ENCODE results near the gene MRPL24.
A peak's percentile ranks its signal among the peaks of the same experiment; 100 is the strongest.

MRPL24 gene

GRCh38 chr1:156754219-156754618 is 13.3 kb upstream of the MRPL24 start:
- H3K36me3 ChIP-seq (ENCODE audit: control insufficient read depth, insufficient read depth, low read length) = no peaks in the 10 kb centered on the region
- H3K4me3 ChIP-seq (ENCODE audit: low read length) = no peak overlapping the region
- peaks cover 11% of the 10 kb centered on the region for H3K4me1 ChIP-seq (ENCODE audit: control insufficient read depth, insufficient read depth, low read length)
- no peaks in the 10 kb centered on the region for H3K9me3 ChIP-seq (ENCODE audit: control insufficient read depth, low read length)
- no peak overlapping the region for H3K9ac ChIP-seq (ENCODE audit: low read length)
- no peaks in the 10 kb centered on the region for H3K27me3 ChIP-seq (ENCODE audit: control insufficient read depth, insufficient read depth, low read length)

DNA sequence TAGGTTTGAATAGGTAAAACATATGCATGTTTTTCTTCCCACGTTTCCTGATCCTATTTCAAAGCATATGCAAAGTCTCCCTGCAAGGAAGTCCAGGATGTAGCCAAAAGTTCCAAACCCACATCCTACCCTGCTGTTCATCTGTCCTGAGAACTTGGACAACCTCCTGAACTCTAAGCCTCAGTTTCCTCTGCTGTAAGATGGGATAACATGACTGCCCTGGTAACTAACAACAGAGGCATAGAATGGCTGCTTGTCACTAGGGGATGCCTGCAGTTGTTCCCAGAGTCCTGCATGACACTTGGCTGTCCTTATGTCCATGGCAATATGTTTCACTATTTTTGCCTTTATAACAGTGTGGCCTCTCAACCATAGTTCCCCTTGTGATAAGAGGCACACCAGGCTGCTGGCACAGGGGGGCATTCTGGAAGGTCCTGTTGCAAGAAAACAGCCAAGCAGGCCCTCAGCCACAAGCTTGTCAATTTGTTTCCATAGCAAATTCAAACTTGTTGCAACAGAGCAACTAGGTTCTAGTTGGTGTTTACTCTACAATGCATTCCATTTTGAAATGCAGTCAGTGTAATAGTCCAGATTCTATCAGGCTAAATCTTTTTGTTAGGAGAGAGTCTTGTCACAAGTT is 12.1 kb upstream of the MRPL24 start:
- Histone ChIP-seq H3K9ac (ENCODE audit: low read length) (no peak overlapping the region), H3K27me3 (ENCODE audit: control insufficient read depth, insufficient read depth, low read length) (no peaks in the 10 kb centered on the region), H3K36me3 (ENCODE audit: control insufficient read depth, insufficient read depth, low read length) (no peaks in the 10 kb centered on the region), H3K4me1 (ENCODE audit: control insufficient read depth, insufficient read depth, low read length) (peaks cover 24% of the 10 kb centered on the region), H3K9me3 (ENCODE audit: control insufficient read depth, low read length) (no peaks in the 10 kb centered on the region), H3K4me3 (ENCODE audit: low read length) (no peak overlapping the region)

DNA sequence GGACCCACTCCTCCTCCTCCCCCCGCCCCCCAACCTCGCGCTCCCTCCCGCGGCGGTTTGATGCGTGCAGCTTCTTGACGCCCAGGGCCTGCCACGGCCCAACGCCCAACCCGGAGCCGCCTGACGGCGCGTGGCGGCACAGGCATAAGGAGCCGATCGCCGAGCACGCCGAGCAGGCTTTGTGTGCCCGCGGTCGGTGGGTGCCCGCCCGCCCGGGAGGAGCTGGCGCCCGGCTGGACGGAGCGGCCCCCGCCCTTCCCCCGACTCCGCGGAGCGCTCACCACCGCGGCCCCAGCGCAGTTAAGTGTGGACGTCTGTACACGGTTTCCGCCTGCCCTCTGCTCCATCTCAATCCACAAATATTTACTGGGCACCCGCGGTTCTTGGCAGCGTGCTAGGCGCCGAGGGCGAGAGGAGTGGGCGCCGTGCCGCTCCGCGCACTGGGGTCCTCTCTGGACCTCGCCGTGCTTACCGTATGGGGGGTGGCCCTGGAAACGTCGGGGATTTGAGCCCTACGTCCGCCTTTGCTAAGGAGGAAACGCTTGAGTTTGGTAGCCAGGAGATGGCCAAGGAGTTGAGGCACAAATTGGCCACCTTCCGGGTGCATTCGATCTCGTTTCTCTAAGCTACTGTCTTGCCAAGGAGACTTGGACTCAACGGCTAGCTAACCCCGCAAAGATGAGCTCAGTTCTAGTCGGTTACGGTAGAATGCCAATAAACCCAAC is 11.0 kb upstream of the MRPL24 start:
- Histone ChIP-seq H3K9me3 (ENCODE audit: control insufficient read depth, low read length) (no peaks in the 10 kb centered on the region), H3K36me3 (ENCODE audit: control insufficient read depth, insufficient read depth, low read length) (no peaks in the 10 kb centered on the region), H3K9ac (ENCODE audit: low read length) (peak overlapping the region; percentile 93)

DNA sequence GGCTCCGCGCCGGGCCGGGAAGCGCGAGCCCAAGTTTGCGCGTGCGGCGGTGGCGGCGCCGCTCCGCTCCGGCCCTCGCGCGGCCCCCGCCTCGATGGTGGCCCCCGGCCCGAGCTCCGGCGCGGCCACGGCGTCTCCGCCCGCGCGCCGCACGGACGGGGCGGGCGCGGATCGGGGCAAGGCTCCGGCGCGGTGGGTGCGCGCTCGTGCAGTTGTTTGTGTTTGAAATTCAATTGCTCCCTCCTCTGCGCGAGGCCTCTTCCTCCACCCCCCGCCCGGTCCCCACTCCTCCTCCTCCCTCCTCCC is 10.5 kb upstream of the MRPL24 start, which contains the start of gene HDGF:
TSS of gene HDGF (minus strand) at position 225 of the 306 bp plus-strand sequence. CDS start 246 bp downstream, outside the sequence.
- Histone ChIP-seq H3K4me1 (ENCODE audit: control insufficient read depth, insufficient read depth, low read length) (peaks cover 37% of the 10 kb centered on the region), H3K4me3 (ENCODE audit: low read length) (peak within 1 kb of the TSS; percentile 61), H3K9ac (ENCODE audit: low read length) (peak within 1 kb of the TSS; percentile 93), H3K27me3 (ENCODE audit: control insufficient read depth, insufficient read depth, low read length) (no peaks in the 10 kb centered on the region), H3K9me3 (ENCODE audit: control insufficient read depth, low read length) (no peaks in the 10 kb centered on the region), H3K36me3 (ENCODE audit: control insufficient read depth, insufficient read depth, low read length) (no peaks in the 10 kb centered on the region)

More for the DNA sequence above, 11.0 kb upstream of the MRPL24 start:
- Histone ChIP-seq H3K27me3 (ENCODE audit: control insufficient read depth, insufficient read depth, low read length) (no peaks in the 10 kb centered on the region), H3K4me3 (ENCODE audit: low read length) (peak overlapping the region; percentile 61), H3K4me1 (ENCODE audit: control insufficient read depth, insufficient read depth, low read length) (peaks cover 33% of the 10 kb centered on the region)

DNA sequence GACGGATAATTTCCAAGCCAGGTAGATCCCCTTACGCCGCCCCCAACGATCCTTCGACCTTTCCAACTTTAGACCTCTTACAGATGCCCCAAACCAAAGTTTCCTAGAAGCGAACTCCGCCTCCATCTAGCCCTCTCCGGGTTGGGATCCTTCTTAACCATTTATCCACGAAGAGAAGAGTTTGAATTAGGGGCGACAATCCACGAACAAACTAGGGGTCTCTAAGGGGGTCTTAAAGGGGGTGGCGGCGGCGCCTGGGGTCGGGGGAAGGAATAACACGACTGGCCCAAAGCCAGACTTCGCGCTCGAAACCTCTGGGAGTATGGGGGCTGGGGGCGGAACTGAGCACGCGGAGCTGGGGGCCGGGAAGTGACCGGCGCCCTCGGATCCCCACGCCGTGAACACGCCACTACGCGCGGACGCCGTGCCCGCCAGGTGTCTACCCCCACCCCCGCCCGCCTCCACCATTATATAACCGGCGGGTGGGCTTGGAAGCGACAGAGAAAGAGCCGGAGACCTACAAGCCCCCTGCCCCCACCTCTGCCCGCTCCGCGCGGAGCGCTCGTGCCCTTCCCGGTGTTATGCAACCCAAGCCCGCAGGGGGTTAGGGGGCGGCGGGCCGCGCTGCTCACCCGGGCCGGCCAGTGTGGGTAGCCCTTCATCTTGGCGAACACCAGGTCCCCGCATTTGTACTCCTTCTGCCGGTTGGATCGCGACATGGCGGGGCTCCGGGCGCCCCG is 10.0 kb upstream of the MRPL24 start:
- peak overlapping the region; percentile 39 for H3K4me3 ChIP-seq (ENCODE audit: low read length)
- no peaks in the 10 kb centered on the region for H3K36me3 ChIP-seq (ENCODE audit: control insufficient read depth, insufficient read depth, low read length)
- H3K9me3 ChIP-seq (ENCODE audit: control insufficient read depth, low read length) = no peaks in the 10 kb centered on the region
- H3K4me1 ChIP-seq (ENCODE audit: control insufficient read depth, insufficient read depth, low read length) = peaks cover 42% of the 10 kb centered on the region
- H3K27me3 ChIP-seq (ENCODE audit: control insufficient read depth, insufficient read depth, low read length) = no peaks in the 10 kb centered on the region
- H3K9ac ChIP-seq (ENCODE audit: low read length) = peak overlapping the region; percentile 92

DNA sequence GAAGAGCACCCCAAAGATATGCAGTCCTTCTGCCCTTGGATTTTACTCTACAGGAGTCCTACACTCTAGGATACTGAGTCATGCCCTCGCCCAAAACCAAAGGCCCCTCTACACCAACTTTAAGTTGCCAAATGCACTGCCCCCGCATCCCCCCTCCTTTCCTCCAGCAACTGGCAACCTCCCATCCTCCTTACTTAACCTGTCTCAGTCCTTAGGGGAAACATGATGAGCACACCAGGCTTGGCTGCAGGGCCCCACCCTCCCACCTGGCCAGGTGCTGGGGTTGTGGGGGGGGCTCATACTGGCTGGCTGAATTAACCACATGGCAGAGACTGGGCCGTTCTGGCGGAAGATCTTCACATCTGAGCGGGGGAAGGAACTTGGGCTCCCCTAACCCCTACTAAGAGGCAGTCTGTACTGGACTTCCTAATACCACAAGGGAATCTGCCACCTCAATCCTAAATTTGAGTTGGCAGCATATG is 9.3 kb upstream of the MRPL24 start:
- Histone ChIP-seq H3K9ac (ENCODE audit: low read length) (peak overlapping the region; percentile 92), H3K36me3 (ENCODE audit: control insufficient read depth, insufficient read depth, low read length) (peaks cover under 1% of the 10 kb centered on the region), H3K4me1 (ENCODE audit: control insufficient read depth, insufficient read depth, low read length) (peaks cover 48% of the 10 kb centered on the region), H3K4me3 (ENCODE audit: low read length) (peak overlapping the region; percentile 39), H3K27me3 (ENCODE audit: control insufficient read depth, insufficient read depth, low read length) (no peaks in the 10 kb centered on the region), H3K9me3 (ENCODE audit: control insufficient read depth, low read length) (no peaks in the 10 kb centered on the region)

DNA sequence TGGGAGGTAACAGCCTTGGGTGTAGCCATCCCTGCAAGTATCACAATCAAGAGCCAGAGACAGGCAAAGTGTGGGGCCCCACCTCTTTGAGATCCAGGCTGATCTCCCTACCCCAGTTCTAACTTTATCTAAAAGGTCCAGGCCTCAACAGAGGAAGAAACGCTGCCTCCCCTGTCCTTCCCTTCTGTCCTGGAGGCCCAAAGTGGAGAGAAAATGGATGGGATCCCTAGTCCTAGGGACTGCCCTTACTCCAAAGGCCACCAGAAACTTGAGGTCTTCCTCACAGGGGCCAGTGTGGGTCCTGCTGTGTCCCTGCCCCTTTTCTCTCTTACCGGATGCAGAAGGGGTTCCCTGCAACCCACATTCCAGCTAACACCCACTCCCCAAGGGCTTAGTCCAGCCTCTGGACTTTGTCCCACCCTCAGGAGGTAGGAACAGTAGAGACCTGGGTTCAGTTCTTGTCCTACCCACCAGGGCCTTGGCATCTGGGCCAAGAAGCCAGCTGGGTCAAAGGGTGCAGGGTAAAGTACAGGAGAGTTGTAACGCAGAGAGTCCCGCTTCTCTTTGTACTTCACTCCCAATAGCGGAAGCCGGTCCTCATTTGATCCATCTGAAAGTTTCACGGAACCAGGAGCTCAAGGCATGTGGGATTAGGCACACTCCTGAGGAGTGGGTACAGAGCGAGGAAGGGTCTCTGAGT is 8.7 kb upstream of the MRPL24 start:
- H3K9me3 ChIP-seq (ENCODE audit: control insufficient read depth, low read length) = no peaks in the 10 kb centered on the region
- no peaks in the 10 kb centered on the region for H3K27me3 ChIP-seq (ENCODE audit: control insufficient read depth, insufficient read depth, low read length)
- peak overlapping the region; percentile 39 for H3K4me3 ChIP-seq (ENCODE audit: low read length)
- H3K9ac ChIP-seq (ENCODE audit: low read length) = peak overlapping the region; percentile 92
- H3K36me3 ChIP-seq (ENCODE audit: control insufficient read depth, insufficient read depth, low read length) = peaks cover 7% of the 10 kb centered on the region
- peaks cover 49% of the 10 kb centered on the region for H3K4me1 ChIP-seq (ENCODE audit: control insufficient read depth, insufficient read depth, low read length)

GRCh38 chr1:156748670-156749418 is 8.0 kb upstream of the MRPL24 start:
- Histone ChIP-seq H3K36me3 (ENCODE audit: control insufficient read depth, insufficient read depth, low read length) (peaks cover 7% of the 10 kb centered on the region), H3K4me3 (ENCODE audit: low read length) (peak overlapping the region; percentile 39), H3K27me3 (ENCODE audit: control insufficient read depth, insufficient read depth, low read length) (no peaks in the 10 kb centered on the region), H3K9me3 (ENCODE audit: control insufficient read depth, low read length) (no peaks in the 10 kb centered on the region), H3K9ac (ENCODE audit: low read length) (peak overlapping the region; percentile 92), H3K4me1 (ENCODE audit: control insufficient read depth, insufficient read depth, low read length) (peaks cover 49% of the 10 kb centered on the region)

DNA sequence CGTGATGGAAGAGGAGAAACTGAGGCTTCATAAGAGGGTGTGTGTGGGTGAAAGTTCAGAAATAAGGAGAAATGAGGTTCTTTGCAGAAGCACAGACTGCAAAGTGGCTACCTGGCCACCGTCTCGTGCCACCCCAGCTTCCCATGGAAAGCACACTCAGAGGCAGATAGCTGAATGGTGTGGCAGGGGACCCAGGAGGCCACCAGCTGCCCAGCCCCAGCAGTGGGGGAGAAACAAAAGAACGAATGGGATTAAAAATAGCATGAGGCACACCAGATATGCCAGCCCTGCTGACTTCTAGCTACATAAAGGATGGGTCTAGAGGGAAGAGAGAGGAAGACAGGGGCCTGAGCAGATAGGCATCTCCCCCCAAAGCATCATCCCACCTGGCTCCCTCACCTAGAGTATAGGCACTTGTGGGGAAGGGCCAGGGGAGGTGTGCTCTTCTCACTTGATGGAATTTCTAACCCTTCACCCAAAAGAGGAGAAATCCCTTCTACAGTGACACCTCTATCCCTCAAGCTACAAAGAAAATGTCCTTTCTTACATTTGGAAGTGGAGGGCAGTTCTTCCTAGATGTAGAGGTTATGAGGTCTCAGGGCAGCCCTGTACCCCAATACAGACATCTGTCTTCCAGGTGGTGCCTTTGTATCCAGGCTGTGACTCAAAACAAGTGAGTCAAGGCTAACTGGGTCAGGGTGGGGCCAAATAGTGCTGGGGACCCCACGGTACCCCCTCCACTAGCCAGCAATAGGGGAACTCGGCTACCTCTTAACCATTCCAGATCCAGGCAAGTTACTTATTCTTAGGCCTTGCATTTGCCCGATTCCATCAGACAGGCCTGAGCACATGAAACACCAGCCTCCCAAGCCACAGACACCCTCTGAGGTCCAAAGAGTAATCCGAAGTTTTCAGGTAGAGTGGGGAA is 7.1 kb upstream of the MRPL24 start:
- H3K9ac ChIP-seq (ENCODE audit: low read length) = peak overlapping the region; percentile 92
- H3K9me3 ChIP-seq (ENCODE audit: control insufficient read depth, low read length) = no peaks in the 10 kb centered on the region
- H3K27me3 ChIP-seq (ENCODE audit: control insufficient read depth, insufficient read depth, low read length) = no peaks in the 10 kb centered on the region
- peaks cover 49% of the 10 kb centered on the region for H3K4me1 ChIP-seq (ENCODE audit: control insufficient read depth, insufficient read depth, low read length)
- peaks cover 7% of the 10 kb centered on the region for H3K36me3 ChIP-seq (ENCODE audit: control insufficient read depth, insufficient read depth, low read length)
- peak overlapping the region; percentile 39 for H3K4me3 ChIP-seq (ENCODE audit: low read length)

GRCh38 chr1:156746728-156747631 is 6.1 kb upstream of the MRPL24 start:
- Histone ChIP-seq H3K9ac (ENCODE audit: low read length) (peak overlapping the region; percentile 92), H3K27me3 (ENCODE audit: control insufficient read depth, insufficient read depth, low read length) (no peaks in the 10 kb centered on the region), H3K4me1 (ENCODE audit: control insufficient read depth, insufficient read depth, low read length) (peaks cover 49% of the 10 kb centered on the region), H3K36me3 (ENCODE audit: control insufficient read depth, insufficient read depth, low read length) (peaks cover 7% of the 10 kb centered on the region), H3K4me3 (ENCODE audit: low read length) (peak overlapping the region; percentile 82), H3K9me3 (ENCODE audit: control insufficient read depth, low read length) (no peaks in the 10 kb centered on the region)

Measured in mucosa of stomach (tissue), 1 donor.